Colonic mucosa (tissue), 4 donors: ENCODE data around the gene KYAT1. TPM values are rescaled to one million over a fixed set of nuclear protein-coding genes. Genes with fewer than 3 reads are reported as not detected.

Experiments
- DNase-seq: peaks from one replicate; pipeline ENCODE4 v3.0.0-alpha.2; 2020
- H3K27ac ChIP-seq: fragments of 200-600 bp; one replicate; pipeline ENCODE4 v1.8.0; 2021
- H3K27me3 ChIP-seq: fragments of 200-600 bp; one replicate; pipeline ENCODE4 v1.8.0; 2021
- H3K36me3 ChIP-seq: fragments of 200-600 bp; one replicate; pipeline ENCODE4 v1.8.0; 2021
- H3K4me1 ChIP-seq: fragments of 200-600 bp; one replicate; pipeline ENCODE4 v1.8.0; 2021; ENCODE audit warnings: mild to moderate bottlenecking
- H3K4me3 ChIP-seq: fragments of 200-600 bp; one replicate; pipeline ENCODE4 v1.8.0; 2021
- H3K9ac ChIP-seq, 2 donors: one replicate each; pipeline ENCODE4 v1.7.0; 2013; ENCODE audit warnings: control low read depth in 2 of 2, low read depth in 2 of 2, low read length in 2 of 2
- H3K9me3 ChIP-seq: fragments of 200-600 bp; one replicate; pipeline ENCODE4 v1.8.0; 2021
- intact Hi-C: fragments of 100-400 bp; cut with DNase I; formaldehyde crosslinking; loops from one replicate; pipeline ENCODE4 v1.14.1; 2022
- total RNA-seq, 2 donors: library from RNA; stranded (reverse); fragmentation: NEBNext Ultra II Directional in 1 of 2; extraction: Animal tissue kit (Norgen Biotek cat#: 25700) in 1 of 2; gene quantifications; one replicate each; pipeline ENCODE4 v1.2.1, GENCODE V29; 2021
- TF ChIP-seq, protein P1 (sequence below): fragments of 200-600 bp; IDR thresholded peaks from one replicate; pipeline ENCODE4 v1.8.0; 2022; ENCODE audit warnings: antibody characterized with exemption, mild to moderate bottlenecking
- donor health status: healthy.
- donor health status: DM: no; HTN: no; CAD: no.
- donor health status: DM: no; HTN: no; CAD: no.

The KYAT1 gene
- total RNA-seq, 2 donors from 2014 or later = 2.0 to 5.1 TPM

DNA sequence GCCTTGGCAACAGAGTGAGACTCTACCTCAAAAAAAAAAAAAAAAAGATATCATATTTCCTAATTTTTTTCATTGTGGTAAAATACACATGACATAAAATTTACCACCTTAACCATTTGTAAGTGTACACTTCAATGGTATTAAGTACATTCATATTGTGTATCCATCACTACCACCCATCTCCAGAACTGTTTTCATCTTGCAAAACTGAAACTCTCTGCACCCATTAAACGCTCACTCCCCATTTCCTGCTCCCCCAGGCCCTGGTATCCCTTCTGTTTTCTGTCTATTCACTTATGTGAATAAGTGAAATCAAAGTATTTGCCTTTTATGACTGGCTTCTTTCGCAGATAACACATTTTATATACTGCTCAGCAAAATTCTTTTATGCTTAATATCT is 13.0 kb upstream of the KYAT1 start:
- Histone ChIP-seq H3K9ac (no peak overlapping the region), H3K36me3 (no peaks in the 10 kb centered on the region), H3K4me1 (peaks cover 7% of the 10 kb centered on the region), H3K9me3 (no peaks in the 10 kb centered on the region), H3K27me3 (no peaks in the 10 kb centered on the region), H3K27ac (no peak overlapping the region), H3K4me3 (no peak overlapping the region)
- no peak for DNase-seq
- intact Hi-C loops = no loop called here
- TF ChIP-seq, protein P1, sequence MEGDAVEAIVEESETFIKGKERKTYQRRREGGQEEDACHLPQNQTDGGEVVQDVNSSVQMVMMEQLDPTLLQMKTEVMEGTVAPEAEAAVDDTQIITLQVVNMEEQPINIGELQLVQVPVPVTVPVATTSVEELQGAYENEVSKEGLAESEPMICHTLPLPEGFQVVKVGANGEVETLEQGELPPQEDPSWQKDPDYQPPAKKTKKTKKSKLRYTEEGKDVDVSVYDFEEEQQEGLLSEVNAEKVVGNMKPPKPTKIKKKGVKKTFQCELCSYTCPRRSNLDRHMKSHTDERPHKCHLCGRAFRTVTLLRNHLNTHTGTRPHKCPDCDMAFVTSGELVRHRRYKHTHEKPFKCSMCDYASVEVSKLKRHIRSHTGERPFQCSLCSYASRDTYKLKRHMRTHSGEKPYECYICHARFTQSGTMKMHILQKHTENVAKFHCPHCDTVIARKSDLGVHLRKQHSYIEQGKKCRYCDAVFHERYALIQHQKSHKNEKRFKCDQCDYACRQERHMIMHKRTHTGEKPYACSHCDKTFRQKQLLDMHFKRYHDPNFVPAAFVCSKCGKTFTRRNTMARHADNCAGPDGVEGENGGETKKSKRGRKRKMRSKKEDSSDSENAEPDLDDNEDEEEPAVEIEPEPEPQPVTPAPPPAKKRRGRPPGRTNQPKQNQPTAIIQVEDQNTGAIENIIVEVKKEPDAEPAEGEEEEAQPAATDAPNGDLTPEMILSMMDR = no peak

DNA sequence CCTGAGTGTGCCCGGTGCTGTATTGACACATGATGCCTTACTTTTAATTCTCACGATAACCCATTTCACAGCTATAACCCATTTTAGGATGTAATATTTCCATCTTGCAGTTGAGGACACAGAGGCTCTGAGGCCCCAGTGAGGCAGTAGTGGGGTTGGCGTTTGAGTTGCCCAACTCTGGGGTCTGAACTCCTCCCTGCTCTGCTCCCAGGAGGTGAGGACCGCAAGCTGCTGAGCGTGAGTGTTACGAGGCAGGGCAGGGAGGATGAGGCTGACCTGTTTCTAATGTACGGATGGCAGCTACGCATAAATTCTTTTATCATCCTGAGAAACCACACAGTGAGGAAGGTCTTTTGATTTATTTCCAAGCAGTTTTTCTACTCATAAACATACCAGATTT is 11.6 kb upstream of the KYAT1 start:
- H3K9me3 ChIP-seq = no peaks in the 10 kb centered on the region
- TF ChIP-seq, protein P1 = no peak
- H3K36me3 ChIP-seq = no peaks in the 10 kb centered on the region
- peak overlapping the region; percentile 68 for H3K27ac ChIP-seq
- H3K4me1 ChIP-seq = peaks cover 7% of the 10 kb centered on the region
- H3K9ac ChIP-seq = peak overlapping the region in 1 of 2 donors; percentile 68
- intact Hi-C loops = no loop called here
- H3K27me3 ChIP-seq = no peaks in the 10 kb centered on the region
- no peak overlapping the region for H3K4me3 ChIP-seq
- DNase-seq = no peak

DNA sequence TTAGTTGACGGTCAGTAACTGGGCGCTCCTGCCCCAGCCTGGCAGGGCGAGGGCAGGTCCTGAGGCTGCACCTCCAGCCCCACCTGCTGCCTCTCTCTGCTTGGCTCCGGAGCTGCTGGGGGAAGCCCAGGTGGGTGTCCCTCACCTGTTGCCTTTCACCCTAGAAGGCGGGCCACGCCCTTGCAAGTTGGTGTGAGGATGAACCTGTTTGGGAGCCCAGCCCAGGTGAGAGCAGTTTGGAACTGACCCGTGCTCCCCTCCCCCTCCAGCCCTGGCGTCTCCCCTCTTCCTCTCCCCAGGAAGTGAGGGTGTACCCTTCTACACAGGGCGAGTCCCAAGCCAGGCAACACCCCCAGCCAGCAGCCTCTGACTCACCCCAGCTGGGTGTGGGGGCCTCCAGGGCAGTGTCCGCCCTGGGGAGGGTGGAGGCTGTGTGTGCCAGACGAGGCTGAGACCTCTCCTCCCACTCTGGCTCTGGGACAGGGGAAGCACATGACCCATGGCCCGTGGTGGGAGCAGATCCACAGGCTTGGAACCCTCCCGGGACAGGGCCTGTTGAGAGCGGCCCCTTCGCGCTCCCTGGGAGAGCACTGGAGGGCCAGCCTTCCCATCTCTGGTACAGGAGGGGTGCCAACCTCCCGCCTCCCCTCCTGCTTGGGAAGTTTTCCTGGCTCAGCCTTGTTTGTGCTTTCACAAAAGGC is 10.6 kb upstream of the KYAT1 start:
- peaks cover 7% of the 10 kb centered on the region for H3K4me1 ChIP-seq
- no peaks in the 10 kb centered on the region for H3K36me3 ChIP-seq
- H3K9me3 ChIP-seq = no peaks in the 10 kb centered on the region
- peak overlapping the region; percentile 65 to 68 for H3K9ac ChIP-seq
- intact Hi-C loops = no loop called here
- H3K27me3 ChIP-seq = no peaks in the 10 kb centered on the region
- TF ChIP-seq, protein P1 = no peak
- H3K27ac ChIP-seq = peak overlapping the region; percentile 78
- DNase-seq = peak; percentile 89
- H3K4me3 ChIP-seq = no peak overlapping the region

DNA sequence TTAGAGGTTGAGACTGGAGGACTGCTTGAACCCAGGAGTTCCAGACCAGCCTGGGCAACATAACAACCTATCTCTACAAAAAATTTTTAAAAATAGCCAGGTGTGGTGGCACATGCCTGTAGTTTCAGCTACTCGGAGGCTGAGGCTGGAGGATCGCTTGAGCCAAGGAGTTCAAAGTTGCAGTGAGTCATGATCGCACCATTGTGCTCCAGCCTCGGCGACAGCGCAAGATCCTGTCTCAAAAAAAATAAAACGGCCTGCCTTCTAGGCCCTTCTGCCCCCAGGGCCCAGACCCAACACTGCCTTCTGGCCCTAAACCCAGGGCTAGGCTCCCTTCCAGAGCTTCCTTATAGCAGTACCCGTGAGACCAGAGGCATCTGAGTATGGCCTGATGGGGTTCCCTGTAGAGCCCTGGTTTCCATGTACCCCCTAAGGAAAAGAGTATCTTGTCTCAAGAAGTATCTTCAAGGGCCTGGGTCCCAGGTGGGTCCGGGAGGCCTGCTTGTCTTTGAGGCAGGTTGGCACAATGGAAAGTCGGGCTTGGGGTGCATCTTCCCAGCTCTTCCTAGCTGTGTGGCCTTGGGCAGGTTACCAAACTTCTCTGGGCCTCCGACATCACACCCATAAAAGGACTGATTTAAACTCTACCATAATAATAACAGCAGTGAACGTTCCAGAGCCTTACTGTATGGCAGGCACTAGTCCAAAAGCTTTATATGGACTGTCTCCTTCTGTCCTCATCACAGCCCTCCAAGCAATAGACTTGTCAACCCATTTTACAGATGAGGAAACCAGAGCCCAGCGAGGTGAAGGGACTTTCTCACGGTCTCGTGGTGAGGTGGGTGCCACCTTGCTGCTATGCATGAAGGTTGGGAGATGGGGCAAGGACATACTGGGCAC is 9.8 kb upstream of the KYAT1 start:
- Histone ChIP-seq H3K4me3 (no peak overlapping the region), H3K27me3 (no peaks in the 10 kb centered on the region), H3K9ac (peak overlapping the region in 1 of 2 donors; percentile 68), H3K9me3 (no peaks in the 10 kb centered on the region), H3K4me1 (peaks cover 7% of the 10 kb centered on the region), H3K27ac (peak overlapping the region; percentile 78), H3K36me3 (peaks cover 6% of the 10 kb centered on the region)
- TF ChIP-seq, protein P1 = no peak
- intact Hi-C loops = no loop called here
- no peak for DNase-seq

DNA sequence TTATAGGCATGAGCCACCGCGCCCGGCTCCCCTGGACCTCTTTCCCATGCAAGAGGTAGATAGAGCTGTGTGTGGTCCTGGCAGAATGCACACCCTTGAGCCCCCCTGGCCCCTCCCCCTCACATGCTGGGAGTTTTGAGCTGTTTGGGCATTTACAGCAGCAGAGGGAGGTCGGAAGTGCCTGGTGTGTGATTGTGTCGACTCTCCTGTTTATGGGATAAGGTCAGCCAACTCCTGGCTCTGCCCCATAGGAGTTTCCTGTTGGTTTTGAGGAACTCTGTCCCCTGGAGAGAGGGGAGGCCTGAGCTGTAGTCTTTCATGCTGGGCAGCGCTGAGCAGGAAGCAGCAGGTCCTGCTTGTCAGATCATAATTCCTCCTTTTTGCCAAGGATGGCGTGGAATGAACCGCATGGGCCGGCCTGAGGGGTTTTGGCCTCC is 6.2 kb upstream of the KYAT1 start:
- TF ChIP-seq, protein P1 = no peak
- Histone ChIP-seq H3K27me3 (no peaks in the 10 kb centered on the region), H3K4me3 (no peak overlapping the region), H3K9me3 (no peaks in the 10 kb centered on the region), H3K27ac (no peak overlapping the region), H3K36me3 (peaks cover 6% of the 10 kb centered on the region), H3K9ac (peak overlapping the region; percentile 14 to 26), H3K4me1 (peaks cover 14% of the 10 kb centered on the region)
- DNase-seq = no peak
- intact Hi-C loops = no loop called here
